Endothelial cell of umbilical vein (primary cell): Measurements from ENCODE around the gene TACC3. TPM values are rescaled to one million over a fixed set of nuclear protein-coding genes. Genes with fewer than 3 reads are reported as not detected.

ENCODE experiments used
- BruUV-seq: library from RNA; stranded (reverse); fragments of 400-500 nt; replicated peaks from 2 replicates; lab custom pipeline; 2021; lab: Mats Ljungman, UMichigan
- CTCF ChIA-PET: fragments of 300-600, 350-600 bp; sonication (Branson Sonifier 250); formaldehyde crosslinking; loops from one replicate; lab custom pipeline; 2021; ENCODE audit warnings: antibody characterized with exemption, inconsistent platforms; lab: Charles Lee
- POLR2A ChIA-PET: fragments of 300-600, 350-600 bp; sonication (Branson Sonifier 250); formaldehyde crosslinking; loops from one replicate; lab custom pipeline; 2021; ENCODE audit warnings: antibody characterized with exemption, inconsistent platforms; lab: Charles Lee
- DNase-seq: peaks from one replicate; pipeline ENCODE4 v3.0.0-alpha.2; 2011; ENCODE audit warnings: low read depth, low spot score
- FAIRE-seq: peaks from 2 replicates; lab custom pipeline; 2011; peaks lifted over from hg19 to GRCh38; lab: Jason Lieb, UNC
- H2AFZ ChIP-seq: 2 replicates; pipeline ENCODE4 v1.6.0; 2012; ENCODE audit warnings: low read depth, low read length, control low read depth, inconsistent platforms
- H3K27ac ChIP-seq: 2 replicates; pipeline ENCODE4 v1.5.1; 2011; ENCODE audit warnings: low read depth, mild to moderate bottlenecking, control low read depth, low read length, moderate library complexity; ENCODE audit not compliant: insufficient read depth
- H3K27me3 ChIP-seq, 2 experiments: 2 replicates each; pipeline versions ENCODE4 v1.6.0 to v1.6.1; 2011; ENCODE audit warnings: low read length in 2 of 2, mixed read lengths in 1 of 2; ENCODE audit not compliant: control insufficient read depth in 2 of 2, insufficient read depth in 2 of 2
- H3K36me3 ChIP-seq, 2 experiments: 2 replicates in 1 of 2; 3 replicates in 1 of 2; pipeline ENCODE4 v1.5.1; 2011; ENCODE audit warnings: low read length in 2 of 2, mild to moderate bottlenecking in 1 of 2, moderate library complexity in 1 of 2; ENCODE audit not compliant: control insufficient read depth in 2 of 2, insufficient read depth in 2 of 2; ENCODE audit errors: extremely low read depth in 1 of 2
- H3K4me1 ChIP-seq: 3 replicates; pipeline ENCODE4 v1.5.1; 2011; ENCODE audit warnings: mild to moderate bottlenecking, low read length; ENCODE audit not compliant: control insufficient read depth, insufficient read depth; ENCODE audit errors: extremely low read depth
- H3K4me2 ChIP-seq: 2 replicates; pipeline ENCODE4 v1.6.1; 2011; ENCODE audit warnings: low read length, control low read depth, mixed read lengths; ENCODE audit not compliant: insufficient read depth
- H3K4me3 ChIP-seq, 3 experiments: fragments of 200-600 bp in 1 of 3; sonication (generic), shearing (Covaris generic) in 1 of 3; replicated peaks in 1 of 3; 2 replicates each; pipeline ENCODE4 v1.5.1; 2011 to 2016; ENCODE audit warnings: control low read depth in 3 of 3, low read length in 3 of 3, mild to moderate bottlenecking in 2 of 3, inconsistent platforms in 1 of 3, low read depth in 1 of 3, moderate library complexity in 1 of 3; ENCODE audit not compliant: insufficient read depth in 1 of 3
- H3K79me2 ChIP-seq: 2 replicates; pipeline ENCODE4 v1.6.0; 2012; ENCODE audit warnings: low read length, inconsistent platforms; ENCODE audit not compliant: control insufficient read depth, insufficient read depth
- H3K9ac ChIP-seq: replicated peaks from 2 replicates; pipeline ENCODE3; 2011; ENCODE audit warnings: low read length, control low read depth; ENCODE audit not compliant: insufficient read depth; ENCODE audit errors: extremely low read depth
- H3K9me1 ChIP-seq: replicated peaks from 3 replicates; pipeline ENCODE4 v1.6.0; 2011; ENCODE audit warnings: mild to moderate bottlenecking, low read length; ENCODE audit not compliant: control insufficient read depth, insufficient read depth; ENCODE audit errors: extremely low read depth
- H3K9me3 ChIP-seq: replicated peaks from 2 replicates; pipeline ENCODE4 v1.5.1; 2012; ENCODE audit warnings: low read length, inconsistent platforms; ENCODE audit not compliant: control insufficient read depth, insufficient read depth
- H4K20me1 ChIP-seq: replicated peaks from 2 replicates; pipeline ENCODE3; 2011; ENCODE audit warnings: mild to moderate bottlenecking, low read length; ENCODE audit not compliant: control insufficient read depth, insufficient read depth; ENCODE audit errors: extremely low read depth
- CTCF ChIP-seq, 2 donors: IDR thresholded peaks; 1 replicate in 1 of 2; 2 replicates in 1 of 2; pipeline ENCODE4 v1.5.1; 2011; ENCODE audit warnings: low read length in 2 of 2, mild to moderate bottlenecking in 2 of 2, moderate library complexity in 2 of 2, control low read depth in 1 of 2, inconsistent platforms in 1 of 2, low read depth in 1 of 2; ENCODE audit not compliant: insufficient read depth in 1 of 2; ENCODE audit errors: extremely low read depth in 1 of 2
- POLR2AphosphoS5 ChIP-seq: IDR thresholded peaks from 2 replicates; pipeline ENCODE4 v1.6.1; 2012; ENCODE audit warnings: low read depth, mild to moderate bottlenecking, control low read depth, low read length, moderate library complexity; ENCODE audit not compliant: insufficient read depth
- dilution Hi-C: fragments of 300-500 bp; cut with MboI; formaldehyde crosslinking; loops from one replicate; pipeline ENCODE4 v1.15.0; 2019; ENCODE audit warnings: low sequenced_read_pairs; ENCODE audit not compliant: extremely low pct_ligation_motif_present
- intact Hi-C: fragments of 100-400 bp; cut with micrococcal nuclease; formaldehyde crosslinking; loops from one replicate; pipeline ENCODE4 v1.10.0; 2022
- polyA plus RNA-seq, 4 experiments: library from polyadenylated mRNA; depleted of rRNA in 3 of 4; stranded (reverse) in 3 of 4; unstranded in 1 of 4; fragments of >200 nt; gene quantifications; 2 replicates each; pipeline versions ENCODE4 v1.2.1 to v1.2.3, GENCODE V29; 2011 to 2012; ENCODE audit warnings: missing spikeins in 1 of 4
- total RNA-seq: library from RNA; stranded (reverse); gene quantifications from 2 replicates; pipeline ENCODE4 v1.2.3, GENCODE V29; 2021

TACC3 gene
- total and polyA plus RNA-seq, 2 donors (not counting 3 experiments of a cell fraction or from before 2014, with no cell fraction given): 54.5 to 135 TPM

GRCh38 chr4:1767770-1768366 is 46.5 kb downstream of the TACC3 start:
- DNase-seq: peak; percentile 31
- BruUV-seq: no TSS peak

More at GRCh38 chr4:1767770-1768366, 46.5 kb downstream of the TACC3 start:
- no peak overlapping the region for H3K4me2 ChIP-seq
- H3K4me3 ChIP-seq: peak overlapping the region in 1 of 3 experiments; percentile 33
- peak; percentile 63 for FAIRE-seq
- ChIA-PET CTCF (interaction anchor here (0.6 to 2.0 kb wide), 23 partner anchors 9 to 195 kb away, joined by 3 to 33 read pairs (median 5); partner anchors contain the start of gene FGFR3), POLR2A (interaction anchor here (0.6 to 0.7 kb wide), 2 partner anchors 8 to 43 kb away, joined by 3 to 4 read pairs; no protein-coding TSS in a partner anchor)
- no peaks in the 10 kb centered on the region for H3K9me3 ChIP-seq
- no peaks in the 10 kb centered on the region for H3K9me1 ChIP-seq
- no peaks in the 10 kb centered on the region for H3K79me2 ChIP-seq
- TF ChIP-seq CTCF (IDR thresholded peaks at IDR 0.05; ENCODE audit: extremely low read depth in 1 of 2, insufficient read depth in 1 of 2, low read depth in 1 of 2, low read length in 2 of 2) (peak; percentile 17 to 59), POLR2AphosphoS5 (no peak)
- no peak overlapping the region for H3K27ac ChIP-seq
- H4K20me1 ChIP-seq: no peaks in the 10 kb centered on the region
- dilution Hi-C loops (no loop called here), intact Hi-C loops (no loop called here)
- no peak overlapping the region for H3K9ac ChIP-seq
- H3K4me1 ChIP-seq: peaks cover 5% of the 10 kb centered on the region
- H3K36me3 ChIP-seq: no peaks in the 10 kb centered on the region
- no peaks in the 10 kb centered on the region for H3K27me3 ChIP-seq
- no peak overlapping the region for H2AFZ ChIP-seq
